HG03064 (cell line): Measurements from ENCODE around the gene TMEM43.

Experiments
- ATAC-seq: cut with Tn5 transposase; IDR thresholded peaks from one replicate; pipeline ENCODE4 v1.9.1; 2021; ENCODE audit warnings: low read depth; ENCODE audit not compliant: unreplicated experiment

Gene TMEM43

DNA sequence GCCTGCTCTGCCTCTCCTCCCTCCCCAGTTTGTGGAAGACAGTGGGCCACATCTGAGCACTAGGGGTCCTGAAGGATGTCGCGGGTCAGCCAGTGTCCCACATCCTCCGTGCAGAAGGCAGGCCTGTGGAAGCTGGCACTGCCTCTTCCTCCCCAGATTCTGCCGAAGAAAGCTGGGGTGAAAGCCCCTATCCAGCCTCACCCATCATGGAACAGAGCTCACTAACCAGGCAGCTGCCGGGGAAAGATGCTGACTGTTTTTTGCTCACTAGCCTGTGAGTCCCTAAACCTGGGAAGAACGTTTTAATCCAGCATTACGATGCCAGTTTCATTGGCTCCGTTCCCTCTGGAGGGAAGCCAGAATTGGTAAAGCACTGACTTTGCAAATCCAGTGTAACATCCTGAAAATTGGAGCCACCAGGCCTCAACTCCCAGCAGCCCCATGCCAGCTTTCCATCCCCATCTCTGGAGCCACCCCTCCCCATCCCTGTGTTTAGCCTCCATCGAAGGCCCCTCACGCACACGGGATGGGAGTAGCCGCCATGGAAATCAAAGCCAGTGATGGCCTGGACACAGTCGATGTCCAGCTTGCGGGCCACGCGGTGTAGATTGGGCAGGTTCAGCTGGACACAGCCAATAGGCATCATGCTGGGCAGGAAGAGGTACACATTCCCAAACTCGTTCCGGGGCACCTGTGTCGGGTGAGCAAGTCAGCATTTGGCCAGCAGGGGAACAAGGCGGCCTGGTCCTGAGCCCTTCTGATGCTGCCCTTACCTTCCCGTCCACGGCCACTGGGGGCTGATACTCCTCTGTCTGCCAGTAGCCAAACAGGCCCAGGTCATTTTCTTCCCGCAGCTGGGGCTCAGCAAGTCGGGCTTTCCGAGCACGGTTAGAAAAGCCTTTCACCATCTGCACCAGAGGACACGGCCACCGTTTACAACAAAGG is 23.5 kb downstream of the TMEM43 start:
- ATAC-seq = no peak

DNA sequence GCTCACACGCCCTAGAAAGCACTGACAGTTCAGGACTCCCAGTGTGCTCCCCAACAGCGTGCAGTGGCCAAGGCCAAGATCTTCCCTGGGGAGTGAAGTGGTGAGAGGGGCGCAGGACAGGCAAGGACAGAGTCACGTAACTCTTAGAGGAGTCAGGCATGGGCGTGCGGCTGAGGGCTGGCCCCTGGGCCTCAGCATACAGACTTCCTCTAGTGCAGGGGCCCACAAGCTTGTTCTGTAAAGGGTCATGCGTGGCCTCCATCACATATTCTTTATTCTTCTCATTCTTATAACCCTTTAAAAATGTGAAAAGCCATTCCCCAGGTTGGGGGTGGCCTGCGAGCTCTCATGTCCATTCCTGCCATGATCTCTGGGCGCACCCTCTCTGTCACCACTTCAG is 25.2 kb downstream of the TMEM43 start:
- ATAC-seq = no peak

DNA sequence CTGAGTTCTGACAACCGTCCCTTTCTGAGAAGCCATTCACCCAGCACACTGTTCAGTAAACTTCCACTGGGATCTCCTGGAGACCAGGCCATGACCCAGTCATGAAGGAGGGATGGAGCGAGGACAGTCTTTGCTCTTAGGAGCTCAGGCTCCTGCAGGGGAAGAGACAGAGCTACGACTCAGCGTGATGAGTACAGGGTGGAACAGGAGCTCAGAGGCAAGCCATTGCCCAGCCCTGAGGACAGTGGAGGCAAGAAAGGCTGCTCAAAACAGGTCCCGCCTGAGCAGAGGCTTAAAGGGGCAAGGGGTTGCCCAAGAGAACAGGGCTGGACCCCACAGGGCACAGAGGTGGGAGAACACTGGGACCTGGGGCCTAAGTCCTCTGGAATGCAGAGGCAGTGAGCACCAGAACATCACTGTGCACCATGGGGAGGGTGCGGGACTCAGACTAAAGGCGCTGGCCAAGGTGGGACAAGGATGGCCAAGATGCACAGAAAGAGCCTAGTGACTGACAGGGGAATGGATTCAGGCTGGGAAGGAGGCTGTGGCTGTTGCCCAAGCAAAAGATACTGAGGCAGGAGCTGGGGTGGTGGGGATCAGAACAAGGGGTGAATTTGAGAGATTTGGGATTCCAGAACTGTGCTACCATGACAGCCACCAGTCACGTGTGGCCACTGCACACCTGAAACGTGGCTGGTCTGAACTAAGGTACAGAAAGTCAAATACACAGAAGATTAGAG is 25.8 kb downstream of the TMEM43 start:
- no peak for ATAC-seq

DNA sequence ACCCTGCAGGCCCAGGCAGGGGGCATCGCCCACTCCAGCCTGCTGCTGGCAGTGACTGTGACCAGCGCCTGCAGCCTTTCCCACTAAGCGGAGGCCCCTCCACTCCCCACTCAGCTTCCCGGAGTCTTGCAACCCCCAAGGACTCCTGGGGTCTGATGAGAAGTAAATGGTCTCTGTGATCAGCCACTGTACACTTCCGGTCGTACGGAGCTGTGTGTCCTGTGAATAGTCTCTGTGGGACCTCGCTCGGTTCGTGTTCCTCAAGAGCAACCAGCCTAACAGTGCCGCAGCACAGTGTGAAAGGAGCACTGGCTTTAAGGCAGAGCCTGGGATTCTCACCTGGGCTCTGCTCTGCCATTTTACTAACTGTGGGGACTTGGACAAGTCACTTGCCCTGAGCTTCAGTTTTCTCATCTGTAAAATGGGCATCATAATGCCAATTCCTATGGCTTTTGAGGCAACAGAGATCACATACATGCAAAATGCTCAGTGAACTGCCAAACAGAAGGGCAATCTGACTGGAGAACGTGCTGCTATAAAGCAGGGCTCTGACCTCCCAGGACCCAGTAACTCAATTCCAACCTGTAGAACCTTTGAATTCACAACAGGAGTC is 26.7 kb downstream of the TMEM43 start:
- ATAC-seq = no peak

DNA sequence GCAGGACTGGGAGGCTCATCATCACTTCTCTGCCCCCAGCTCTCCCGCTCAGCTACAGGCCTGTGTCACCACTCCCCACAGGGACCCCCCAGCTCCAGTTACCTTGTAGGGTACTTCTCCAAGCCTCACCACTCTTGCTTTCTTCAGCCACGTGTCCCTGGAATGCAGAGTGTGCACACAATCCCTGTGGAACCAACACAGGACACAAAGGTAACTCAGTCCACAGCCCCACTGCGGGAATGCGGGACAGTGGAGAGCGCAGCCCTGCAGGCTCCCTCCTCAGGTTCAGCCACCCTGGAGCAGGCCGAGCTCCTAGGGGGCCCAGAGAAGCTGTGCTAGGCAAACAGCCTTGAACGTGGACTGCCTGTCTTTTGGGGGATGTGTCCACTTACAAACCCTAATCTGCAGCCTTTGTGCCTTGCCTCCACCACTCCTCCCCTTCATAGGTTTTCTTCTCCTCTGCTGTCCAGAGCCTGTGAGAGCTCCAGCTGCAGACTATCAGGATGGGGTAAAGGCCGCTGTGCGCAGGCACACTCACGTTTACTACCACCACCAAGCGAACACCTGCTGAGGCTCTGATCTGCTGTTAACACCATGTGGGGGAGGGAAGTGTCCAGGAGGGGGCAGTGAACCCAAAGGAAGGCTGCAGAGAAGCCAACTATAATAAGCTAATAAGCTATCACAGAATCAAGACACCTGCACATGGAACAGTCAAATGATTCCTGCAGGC is 27.5 kb downstream of the TMEM43 start:
- ATAC-seq = no peak

DNA sequence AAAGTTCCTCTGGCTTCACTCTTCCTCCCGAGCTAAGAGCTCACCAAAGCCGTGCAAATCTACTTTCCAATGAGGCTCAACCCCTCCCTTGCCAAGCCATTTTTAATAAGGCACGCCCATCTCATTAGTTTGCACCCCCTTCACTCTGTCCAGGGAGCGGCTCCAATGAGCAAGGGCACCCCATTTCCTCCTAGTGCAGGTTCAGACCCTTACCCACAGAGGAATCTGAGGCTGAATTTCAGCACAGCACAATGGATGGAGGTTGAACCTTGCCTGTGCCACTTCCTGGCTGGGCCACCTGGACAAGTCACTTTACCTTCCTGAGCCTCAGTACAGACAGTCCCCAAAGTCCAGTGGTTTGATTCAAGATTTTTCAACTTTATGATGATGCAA is 28.1 kb downstream of the TMEM43 start:
- no peak for ATAC-seq

DNA sequence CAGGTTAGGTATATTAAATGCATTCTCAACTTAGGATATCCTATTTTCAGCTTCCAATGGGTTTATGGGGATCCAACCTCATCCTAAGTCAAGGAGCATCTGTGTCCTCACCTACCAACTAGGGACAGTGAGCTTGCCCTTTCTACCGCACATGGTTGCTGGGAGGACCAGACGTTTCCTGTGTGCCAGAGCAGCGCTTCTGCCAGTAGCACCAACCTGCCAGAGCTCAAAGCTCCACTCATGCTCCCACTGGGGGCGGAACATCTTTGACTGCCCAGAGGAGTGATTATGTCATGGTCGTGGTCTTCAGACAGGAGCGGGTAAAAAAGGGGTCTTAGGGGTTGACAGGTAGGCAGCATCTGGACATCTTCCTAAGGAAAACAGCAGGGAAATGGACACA is 28.8 kb downstream of the TMEM43 start:
- ATAC-seq = no peak

DNA sequence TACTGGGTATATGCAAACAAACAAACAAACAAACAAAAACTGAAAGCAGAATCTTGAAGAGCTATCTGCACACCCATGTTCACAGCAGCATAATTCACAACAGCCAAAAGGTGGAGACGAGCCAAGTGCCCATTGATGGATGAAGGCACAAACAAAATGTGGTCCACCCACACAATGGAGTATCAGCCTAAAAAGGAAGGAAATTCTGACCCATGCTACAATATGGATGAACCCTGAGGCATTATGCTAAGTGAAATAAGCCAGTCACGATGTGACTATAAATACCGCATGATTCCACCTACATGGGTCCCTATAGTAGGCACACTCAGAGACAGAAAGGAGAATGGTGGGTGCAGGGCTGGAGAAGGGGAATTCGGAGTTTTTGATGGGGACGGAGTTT is 29.4 kb downstream of the TMEM43 start:
- no peak for ATAC-seq

DNA sequence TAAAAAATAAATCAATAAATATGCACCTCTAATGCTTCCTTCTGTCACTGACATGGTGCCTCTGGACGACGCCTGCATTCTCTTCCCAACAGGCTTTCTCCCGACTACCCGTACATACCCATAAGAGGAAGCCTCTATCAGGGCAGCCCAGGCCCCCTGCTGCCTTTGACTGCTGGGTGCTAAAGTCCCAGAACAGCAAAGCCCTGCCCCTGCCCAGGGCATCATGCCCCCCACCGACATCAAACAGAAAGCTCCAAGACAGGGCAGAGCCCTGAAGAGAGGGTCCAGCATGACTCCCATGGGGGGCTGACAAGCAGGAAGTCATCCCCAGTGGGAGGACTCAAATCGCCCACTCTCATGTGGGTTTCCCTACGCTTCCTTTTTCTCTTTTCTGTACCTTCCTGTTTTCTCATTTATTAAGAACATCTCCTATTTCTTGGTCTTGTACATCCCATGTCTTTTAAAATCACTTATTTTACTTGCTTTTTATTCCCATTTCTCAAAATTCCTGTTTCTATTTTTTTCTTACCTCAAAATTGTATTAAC is 30.1 kb downstream of the TMEM43 start:
- no peak for ATAC-seq

DNA sequence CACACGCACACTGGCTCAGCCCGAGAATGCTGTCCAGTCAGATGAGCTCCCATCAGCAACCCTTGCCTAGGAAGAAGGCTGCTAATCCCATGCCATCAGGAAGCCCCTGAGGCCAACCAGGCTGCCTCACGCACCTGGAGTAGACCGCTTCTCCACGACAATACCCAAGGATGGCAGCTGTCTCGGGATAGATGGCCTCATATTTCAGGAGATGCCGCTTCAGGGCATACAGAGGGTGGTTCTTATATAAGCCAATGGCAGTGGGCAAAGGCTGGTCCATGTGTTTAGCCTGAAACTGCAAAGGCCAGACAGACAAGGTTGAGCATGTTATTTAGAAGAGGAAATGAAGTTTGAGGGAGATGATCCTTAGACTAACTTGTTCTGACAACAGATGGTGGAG is 31.3 kb downstream of the TMEM43 start:
- ATAC-seq = no peak

DNA sequence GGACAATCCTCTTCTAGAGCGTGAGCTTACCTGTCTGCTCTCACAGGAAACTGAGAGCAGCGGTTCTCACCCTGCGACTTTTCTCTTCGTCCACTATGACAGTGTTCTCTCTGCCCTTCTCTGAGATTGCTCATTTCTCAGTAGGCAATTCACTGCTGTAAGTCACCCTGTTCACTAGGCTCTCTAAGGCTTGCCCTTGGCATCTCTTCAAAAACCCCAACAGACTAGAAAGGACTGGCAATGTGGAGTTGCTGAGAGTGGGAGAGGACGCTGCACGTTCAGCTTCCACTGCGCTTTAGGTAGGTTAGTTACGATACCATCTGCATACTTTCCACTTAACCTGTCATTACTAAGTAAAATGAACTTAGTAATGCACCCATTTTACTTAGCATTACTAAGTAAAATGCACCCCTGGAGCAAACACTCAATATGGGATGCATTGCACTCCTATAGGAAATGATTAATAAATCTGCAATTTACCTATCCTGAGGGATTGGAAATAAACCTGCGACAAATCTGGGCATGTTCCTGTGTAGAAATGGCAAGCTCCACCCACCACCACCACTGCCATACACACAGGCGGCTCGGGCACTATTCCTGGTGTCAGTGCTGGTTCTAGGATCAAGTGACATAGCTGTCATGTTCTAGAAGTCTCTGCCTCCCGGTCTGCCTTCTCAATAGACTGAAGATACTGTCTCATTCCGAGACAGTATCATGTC is 32.1 kb downstream of the TMEM43 start:
- no peak for ATAC-seq

DNA sequence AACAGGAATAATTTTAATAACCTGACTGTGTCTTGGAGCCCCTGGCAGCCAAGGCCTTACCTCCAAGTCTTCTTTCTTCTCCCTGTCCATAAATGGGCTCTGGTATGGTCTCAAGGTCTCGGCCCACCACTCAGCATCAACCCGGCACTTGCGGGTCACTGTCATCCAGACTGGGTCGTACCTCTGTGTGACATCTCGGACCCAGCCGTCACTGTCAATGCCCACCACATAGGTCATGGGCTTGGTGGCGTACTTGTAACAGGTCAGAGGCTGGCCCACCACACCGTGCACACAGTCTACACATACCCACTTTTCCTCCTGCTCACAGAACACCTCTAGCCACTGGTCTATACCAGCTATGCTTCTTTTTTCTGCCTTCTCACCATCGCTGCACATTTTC is 33.1 kb downstream of the TMEM43 start:
- no peak for ATAC-seq

DNA sequence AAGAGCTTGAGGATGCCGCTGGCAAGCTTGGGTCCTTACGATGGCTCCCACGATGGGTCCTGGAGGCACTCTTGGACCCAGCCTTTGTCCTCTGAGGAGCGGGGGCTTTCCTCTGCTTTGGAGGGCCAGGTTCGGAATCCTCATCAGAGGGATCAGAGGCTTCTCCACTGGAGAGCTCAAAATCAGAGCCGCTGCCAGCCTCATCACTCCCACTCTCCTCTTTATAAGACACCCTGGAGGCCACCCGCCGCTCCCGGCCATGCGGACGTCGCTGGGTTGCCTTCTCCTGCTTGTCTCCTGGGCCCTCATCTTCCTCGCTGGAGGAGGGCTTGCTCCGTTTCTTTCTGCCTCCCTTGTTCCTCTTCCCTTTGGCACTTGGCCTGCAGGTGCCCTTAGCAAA is 33.5 kb downstream of the TMEM43 start:
- ATAC-seq = no peak

DNA sequence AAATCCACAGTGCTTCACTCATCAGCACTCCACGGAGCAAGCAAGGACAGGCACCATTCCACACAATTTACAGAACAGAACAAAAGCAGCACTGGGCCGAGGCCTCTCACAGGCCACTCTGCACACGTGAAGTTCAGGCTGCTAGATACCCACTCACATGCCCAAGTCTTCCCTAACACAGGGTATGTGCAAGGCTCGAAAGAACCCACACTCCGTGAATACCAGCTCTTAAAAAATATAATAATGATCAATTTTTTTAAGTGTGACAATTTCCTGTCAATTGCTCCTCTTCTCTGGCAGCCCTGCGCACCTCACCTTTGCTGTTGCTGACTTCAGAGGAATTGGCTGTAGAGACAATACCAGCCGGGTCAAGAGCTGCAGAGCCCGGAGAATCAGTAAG is 34.6 kb downstream of the TMEM43 start:
- no peak for ATAC-seq

DNA sequence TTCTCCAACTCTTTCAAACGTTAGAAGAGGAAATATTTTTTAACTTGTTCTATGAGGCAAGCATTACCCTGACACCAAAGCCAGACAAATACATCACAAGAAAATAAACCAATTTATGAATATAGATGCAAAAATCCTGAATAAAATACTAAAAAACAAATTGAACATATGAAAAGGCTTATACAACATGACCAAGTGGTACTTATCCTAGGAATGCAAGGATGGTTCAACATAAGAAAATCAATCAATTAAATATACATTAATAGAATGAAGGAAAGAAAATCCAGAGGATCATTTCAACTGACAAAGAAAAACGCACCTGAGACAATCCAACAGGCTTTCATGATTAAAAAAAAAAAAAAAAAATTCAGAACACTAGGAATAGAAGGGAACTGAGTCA is 36.4 kb downstream of the TMEM43 start:
- ATAC-seq = no peak

DNA sequence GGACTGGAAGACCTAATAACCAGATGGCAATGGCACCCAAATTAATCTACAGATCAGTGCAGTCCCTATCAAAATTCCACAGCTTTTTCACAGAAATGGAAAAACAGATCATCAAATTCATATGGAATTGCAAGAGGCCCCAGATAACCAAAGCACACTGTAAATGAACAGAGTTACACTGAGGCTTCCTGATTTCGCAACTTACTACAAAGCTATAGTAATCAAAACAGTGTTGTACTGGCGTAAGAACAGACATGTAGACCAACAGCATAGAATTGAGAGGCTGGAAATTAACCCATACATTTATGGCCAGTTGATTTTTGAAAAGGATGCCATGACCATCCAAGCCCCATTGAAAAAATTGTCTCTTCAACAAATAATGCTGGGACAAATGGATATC is 37.3 kb downstream of the TMEM43 start:
- ATAC-seq = no peak

DNA sequence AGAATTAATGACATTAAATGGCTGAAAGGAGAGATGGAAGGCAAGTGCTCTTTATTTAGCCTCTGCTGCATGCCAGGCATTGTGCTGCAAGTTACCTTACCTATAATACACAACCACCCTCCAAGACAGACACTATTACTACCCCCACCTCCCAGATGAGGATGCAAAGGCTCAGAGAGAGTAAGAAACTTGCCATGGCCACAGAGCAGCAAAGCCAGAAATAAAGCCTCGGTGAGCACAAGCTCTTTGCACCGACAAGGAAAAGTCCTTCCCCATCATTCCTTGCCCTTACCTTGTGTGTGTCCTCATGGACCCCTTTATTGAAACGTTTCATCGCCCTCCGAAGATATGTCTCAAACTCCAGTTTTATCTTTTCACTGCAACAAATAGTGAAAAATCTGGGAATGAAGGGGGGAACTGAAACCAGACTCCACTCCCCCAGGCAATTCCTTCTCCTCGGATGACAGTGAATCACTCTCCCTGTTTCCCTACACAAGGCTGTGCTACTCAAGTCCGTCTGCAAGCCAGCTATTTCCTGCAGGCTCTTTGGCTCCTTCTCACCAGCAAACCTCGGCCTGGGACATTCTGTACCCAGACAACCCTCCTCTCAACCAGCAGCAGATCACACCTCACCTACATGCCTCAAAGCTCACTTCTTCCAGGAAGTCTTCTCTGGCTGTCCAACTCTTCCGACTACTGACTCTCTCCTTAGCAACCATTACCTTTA is 42.2 kb downstream of the TMEM43 start:
- no peak for ATAC-seq

DNA sequence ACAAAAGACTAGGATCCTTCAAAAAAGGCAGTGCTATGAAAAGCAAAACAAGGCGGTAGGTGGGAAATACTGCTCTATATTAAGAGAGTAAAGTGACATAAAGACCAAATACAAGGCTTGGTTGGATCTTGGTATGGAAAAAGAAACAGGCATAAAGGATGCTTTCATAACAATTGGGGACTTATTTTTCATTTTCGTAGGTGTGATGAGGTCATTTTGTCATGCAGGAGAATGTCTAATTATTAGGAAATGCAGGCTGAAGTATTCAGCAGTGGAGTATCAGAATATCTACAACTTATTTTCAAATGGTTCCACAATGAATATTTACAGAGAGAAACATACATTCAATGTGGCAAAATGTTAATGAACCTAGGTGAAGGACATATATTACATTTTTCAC is 44.6 kb downstream of the TMEM43 start:
- no peak for ATAC-seq

DNA sequence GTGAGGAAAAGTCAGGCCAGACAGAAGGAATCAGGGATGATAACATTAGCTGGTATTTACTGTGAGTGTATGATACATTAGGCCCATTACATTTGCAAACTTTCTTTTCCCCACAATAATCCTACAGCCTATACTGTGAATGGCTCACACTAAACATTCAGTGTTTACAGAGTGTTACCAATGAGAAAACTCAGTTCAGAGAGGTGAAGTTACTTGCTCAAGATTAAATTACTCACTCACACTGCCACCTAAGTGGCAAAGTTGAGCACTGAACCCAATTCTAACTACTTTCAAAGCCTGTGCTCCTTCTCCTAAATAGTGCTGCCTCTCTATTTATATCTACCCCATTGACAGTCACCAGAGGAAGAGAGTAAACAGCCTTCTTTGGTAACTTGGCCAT is 45.0 kb downstream of the TMEM43 start:
- no peak for ATAC-seq
